ENCODE data around the gene LRRC37A2.
"Not testable (repeated sequence)": the region's sequence is repeated elsewhere in the genome, so short reads cannot be mapped to it uniquely, and the experiment has no call there.

Gene LRRC37A2
- long read RNA-seq, full-length matches to known transcripts, result 3 of 21 reads
- long read RNA-seq, partial matches to known transcripts, result 2 of 21 reads
- long read RNA-seq, other reads (novel, unspliced or antisense), result 16 of 21 reads

DNA sequence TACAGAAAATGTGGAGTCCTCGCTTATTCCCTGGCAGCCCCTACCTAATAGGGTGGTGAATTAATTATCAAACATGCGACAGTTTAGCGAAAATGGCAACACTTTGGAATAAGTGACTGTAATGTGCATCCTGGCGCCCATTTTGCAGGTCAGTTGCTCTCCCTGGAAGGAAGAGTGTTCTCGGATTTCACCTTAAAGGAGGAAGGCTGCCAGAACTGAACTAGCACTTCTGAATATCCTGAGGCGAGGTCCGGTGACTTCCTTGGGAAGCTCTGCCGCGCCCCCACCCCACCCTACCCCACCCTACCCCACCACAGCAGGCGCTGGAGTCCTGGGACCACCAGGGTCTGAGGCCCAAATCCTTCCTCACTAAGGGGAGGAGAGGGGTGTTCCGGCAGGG is at the start of gene LRRC37A2:
Gene LRRC37A2 (plus strand): TSS at position 301 of the 400 bp plus-strand sequence. CDS start 245 bp downstream, outside the sequence.
- H3K27me3 ChIP-seq (ENCODE audit: insufficient read depth, poor library complexity, severe bottlenecking); H3K27ac ChIP-seq (replicated peaks); H3K4me3 ChIP-seq (replicated peaks; ENCODE audit: insufficient read depth, low read length); DNase-seq (ENCODE audit: low read depth in 1 of 2, low spot score in 1 of 2): not testable (repeated sequence)

DNA sequence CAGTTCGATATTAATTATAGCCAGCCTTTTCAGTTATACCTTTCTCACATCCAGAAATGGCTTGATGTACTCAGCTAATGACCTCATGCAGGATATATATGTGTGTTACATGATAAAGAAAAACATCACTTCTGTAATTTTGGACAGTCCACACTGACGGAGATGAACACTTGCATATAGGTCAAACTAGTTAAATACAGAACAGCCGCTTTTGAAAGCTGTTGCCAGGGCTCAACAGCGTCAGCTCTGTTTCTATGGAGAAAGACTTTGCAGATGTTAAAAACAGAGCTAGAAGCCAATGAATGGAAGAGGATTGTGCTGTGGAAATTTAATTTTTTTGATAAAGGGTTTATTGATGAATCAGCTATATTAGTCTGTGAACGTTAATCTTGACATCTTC is 44.6 kb upstream of the LRRC37A2 start:
- not testable (repeated sequence) for DNase-seq (ENCODE audit: low read depth in 1 of 2, low spot score in 1 of 2); H3K27ac ChIP-seq (replicated peaks); H3K4me3 ChIP-seq (replicated peaks; ENCODE audit: insufficient read depth, low read length); H3K27me3 ChIP-seq (ENCODE audit: insufficient read depth, poor library complexity, severe bottlenecking)

DNA sequence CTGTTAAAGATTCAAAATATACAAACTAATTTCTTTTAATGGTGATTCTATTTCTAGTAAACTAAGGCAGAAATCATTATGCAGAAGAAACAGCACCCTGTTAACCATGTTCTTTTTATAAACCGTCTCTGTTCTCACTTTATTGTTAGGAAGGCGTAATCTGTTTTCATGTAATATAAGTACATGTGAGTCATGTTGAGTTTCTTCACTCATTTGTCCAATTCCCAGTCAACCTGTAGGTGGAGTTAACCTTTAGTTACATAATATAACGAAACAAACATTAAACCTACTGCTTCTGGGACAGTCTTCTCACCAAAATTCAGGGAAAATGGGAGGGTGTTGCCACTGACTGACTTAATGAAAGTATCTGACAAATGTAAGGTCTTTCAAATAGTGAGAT is 37.8 kb upstream of the LRRC37A2 start:
- not testable (repeated sequence) for H3K27ac ChIP-seq (replicated peaks); DNase-seq (ENCODE audit: low read depth in 1 of 2, low spot score in 1 of 2); H3K27me3 ChIP-seq (ENCODE audit: insufficient read depth, poor library complexity, severe bottlenecking); H3K4me3 ChIP-seq (replicated peaks; ENCODE audit: insufficient read depth, low read length)

DNA sequence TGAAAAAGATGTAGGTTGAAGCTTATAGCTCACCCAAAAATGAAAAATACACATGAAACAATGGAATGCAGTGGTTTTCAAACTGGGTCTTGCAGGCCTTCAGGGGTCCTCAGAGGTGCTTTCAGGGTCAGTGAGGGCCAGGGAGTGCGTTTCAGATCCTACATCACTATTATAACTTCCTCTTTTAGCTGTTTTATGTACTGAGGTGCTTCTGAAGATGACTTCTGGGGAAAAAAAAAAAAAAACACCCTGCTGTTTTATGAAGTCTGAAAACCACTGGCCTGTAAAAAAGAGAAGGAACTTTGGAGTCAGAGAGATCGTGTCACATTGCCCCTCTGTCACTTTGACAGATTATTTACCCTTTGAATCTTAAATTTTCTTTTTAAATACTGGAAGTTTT is 36.7 kb upstream of the LRRC37A2 start:
- H3K27me3 ChIP-seq (ENCODE audit: insufficient read depth, poor library complexity, severe bottlenecking); H3K4me3 ChIP-seq (replicated peaks; ENCODE audit: insufficient read depth, low read length); DNase-seq (ENCODE audit: low read depth in 1 of 2, low spot score in 1 of 2); H3K27ac ChIP-seq (replicated peaks): not testable (repeated sequence)

DNA sequence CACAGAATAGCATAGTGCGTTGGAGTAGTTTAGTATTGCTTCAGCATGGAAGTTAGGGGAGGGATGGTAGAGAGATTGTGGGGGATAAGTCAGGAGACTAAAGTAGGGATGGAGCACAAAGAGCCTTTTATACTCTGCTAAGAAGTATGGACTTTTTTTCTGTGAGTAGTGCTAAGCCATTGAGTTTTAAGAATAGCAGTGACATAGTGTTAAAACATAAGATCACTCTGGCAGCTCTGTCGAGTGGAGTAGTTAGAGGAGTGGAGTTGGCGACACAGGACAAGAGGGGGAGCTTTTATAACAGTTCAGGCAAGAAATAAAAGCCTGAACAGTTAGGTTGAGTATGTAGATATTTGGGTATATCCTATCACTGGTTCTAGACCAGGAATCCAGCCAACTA is 33.4 kb upstream of the LRRC37A2 start:
- not testable (repeated sequence) for DNase-seq (ENCODE audit: low read depth in 1 of 2, low spot score in 1 of 2); H3K27me3 ChIP-seq (ENCODE audit: insufficient read depth, poor library complexity, severe bottlenecking); H3K4me3 ChIP-seq (replicated peaks; ENCODE audit: insufficient read depth, low read length); H3K27ac ChIP-seq (replicated peaks)

DNA sequence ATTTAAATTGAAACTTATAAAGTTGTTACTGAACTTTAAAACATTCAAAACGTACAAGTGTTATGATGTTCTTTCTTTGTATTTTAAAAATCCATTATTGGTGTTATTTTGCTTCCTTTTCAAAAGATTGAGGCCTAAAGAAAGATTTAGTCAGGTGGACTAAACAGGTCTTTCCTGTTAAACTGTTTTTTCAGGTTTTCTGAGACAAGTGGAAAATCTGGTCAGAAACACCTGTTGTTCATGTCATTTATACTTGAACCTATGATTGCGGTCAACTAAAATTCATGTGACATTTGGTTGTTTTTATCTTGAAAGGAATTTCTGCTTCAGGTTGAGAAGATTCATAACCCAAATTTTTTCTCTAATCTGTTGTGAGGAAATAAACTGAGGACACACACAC is 31.0 kb upstream of the LRRC37A2 start:
- H3K4me3 ChIP-seq (replicated peaks; ENCODE audit: insufficient read depth, low read length); H3K27me3 ChIP-seq (ENCODE audit: insufficient read depth, poor library complexity, severe bottlenecking); DNase-seq (ENCODE audit: low read depth in 1 of 2, low spot score in 1 of 2); H3K27ac ChIP-seq (replicated peaks): not testable (repeated sequence)

DNA sequence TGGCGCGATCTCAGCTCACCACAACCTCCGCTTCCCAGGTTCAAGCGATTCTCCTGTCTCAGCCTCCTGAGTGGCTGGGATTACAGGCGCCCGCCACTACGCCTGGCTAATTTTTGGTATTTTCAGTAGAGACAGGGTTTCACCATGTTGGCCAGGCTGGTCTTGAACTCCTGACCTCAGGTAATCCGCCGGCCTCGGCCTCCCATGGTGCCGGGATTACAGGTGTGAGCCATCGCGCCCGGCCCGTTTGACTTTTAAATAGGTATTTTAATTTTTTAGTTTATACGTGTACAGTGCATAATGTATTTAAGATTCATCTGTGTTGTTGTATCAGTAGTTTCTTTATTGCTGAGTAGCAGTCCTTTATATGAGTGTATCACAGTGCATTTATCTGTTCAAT is 20.2 kb upstream of the LRRC37A2 start:
- H3K27me3 ChIP-seq (ENCODE audit: insufficient read depth, poor library complexity, severe bottlenecking); DNase-seq (ENCODE audit: low read depth in 1 of 2, low spot score in 1 of 2); H3K4me3 ChIP-seq (replicated peaks; ENCODE audit: insufficient read depth, low read length); H3K27ac ChIP-seq (replicated peaks): not testable (repeated sequence)

DNA sequence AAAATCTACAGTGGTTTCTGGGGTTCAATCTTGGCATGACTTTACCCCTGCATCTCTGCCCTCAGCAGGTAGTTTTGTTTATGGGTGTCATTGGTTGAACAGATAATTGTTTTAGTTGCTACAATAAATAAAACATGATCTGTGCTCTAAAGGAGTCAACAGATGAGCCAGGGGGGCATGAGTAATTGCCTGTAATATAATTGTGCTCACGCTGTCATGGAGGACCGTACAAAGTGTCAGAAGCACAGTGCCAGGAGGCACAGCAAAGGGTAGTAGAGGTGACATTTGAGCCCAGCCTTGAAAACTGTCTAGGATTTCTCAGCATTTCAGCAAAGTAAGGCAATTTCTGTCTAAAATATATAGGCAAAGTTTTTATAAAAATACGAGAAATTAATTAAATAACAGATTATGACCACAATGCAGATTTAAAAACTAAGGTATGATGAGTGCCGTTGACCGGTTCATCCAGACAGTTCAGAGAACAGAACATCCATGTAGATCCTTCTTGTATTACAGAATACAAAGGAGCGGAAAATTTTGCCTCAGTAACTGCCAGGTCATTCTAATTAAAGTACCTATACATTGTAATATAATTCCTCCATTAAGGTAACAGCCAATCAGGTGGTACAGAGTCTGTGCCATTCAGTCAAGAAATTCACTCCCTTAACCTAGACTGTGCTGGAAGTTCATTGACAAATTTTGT is 12.7 kb upstream of the LRRC37A2 start:
- H3K4me3 ChIP-seq (replicated peaks; ENCODE audit: insufficient read depth, low read length); H3K27ac ChIP-seq (replicated peaks); H3K27me3 ChIP-seq (ENCODE audit: insufficient read depth, poor library complexity, severe bottlenecking); DNase-seq (ENCODE audit: low read depth in 1 of 2, low spot score in 1 of 2): not testable (repeated sequence)

DNA sequence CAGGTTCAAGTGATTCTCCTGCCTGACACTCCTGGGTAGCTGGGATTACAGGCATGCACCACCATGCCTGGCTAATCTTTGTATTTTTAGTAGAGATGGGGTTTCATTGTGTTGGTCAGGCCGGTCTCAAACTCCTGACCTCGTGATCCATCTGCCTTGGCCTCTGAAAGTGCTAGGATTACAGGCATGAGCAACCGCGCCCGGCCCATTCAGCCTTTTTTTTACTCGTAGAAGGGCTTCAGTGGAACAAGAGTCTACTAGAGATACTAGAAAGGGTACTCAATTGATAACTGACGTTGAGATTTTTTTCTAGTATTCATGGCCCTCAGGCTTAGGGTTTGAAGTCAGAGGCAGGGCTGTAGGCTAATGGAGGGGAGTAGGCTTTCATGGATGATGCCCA is 6.4 kb upstream of the LRRC37A2 start:
- DNase-seq (ENCODE audit: low read depth in 1 of 2, low spot score in 1 of 2); H3K27ac ChIP-seq (replicated peaks); H3K4me3 ChIP-seq (replicated peaks; ENCODE audit: insufficient read depth, low read length); H3K27me3 ChIP-seq (ENCODE audit: insufficient read depth, poor library complexity, severe bottlenecking): not testable (repeated sequence)

DNA sequence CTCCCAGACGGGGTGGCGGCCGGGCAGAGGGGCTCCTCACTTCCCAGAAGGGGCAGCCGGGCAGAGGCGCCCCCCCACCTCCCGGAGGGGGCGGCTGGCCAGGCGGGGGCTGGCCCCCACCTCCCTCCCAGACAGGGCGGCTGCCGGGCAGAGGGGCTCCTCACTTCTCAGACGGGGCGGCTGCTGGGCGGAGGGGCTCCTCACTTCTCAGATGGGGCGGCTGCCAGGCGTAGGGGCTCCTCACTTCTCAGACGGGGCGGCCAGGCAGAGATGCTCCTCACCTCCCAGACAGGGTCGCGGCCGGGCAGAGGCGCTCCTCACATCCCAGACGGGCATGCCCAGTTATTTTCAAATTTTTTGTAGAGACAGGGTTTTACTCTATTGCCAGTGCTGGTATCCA is 22.4 kb downstream of the LRRC37A2 start:
- H3K4me3 ChIP-seq (replicated peaks; ENCODE audit: insufficient read depth, low read length); H3K27me3 ChIP-seq (ENCODE audit: insufficient read depth, poor library complexity, severe bottlenecking); H3K27ac ChIP-seq (replicated peaks); DNase-seq (ENCODE audit: low read depth in 1 of 2, low spot score in 1 of 2): not testable (repeated sequence)

DNA sequence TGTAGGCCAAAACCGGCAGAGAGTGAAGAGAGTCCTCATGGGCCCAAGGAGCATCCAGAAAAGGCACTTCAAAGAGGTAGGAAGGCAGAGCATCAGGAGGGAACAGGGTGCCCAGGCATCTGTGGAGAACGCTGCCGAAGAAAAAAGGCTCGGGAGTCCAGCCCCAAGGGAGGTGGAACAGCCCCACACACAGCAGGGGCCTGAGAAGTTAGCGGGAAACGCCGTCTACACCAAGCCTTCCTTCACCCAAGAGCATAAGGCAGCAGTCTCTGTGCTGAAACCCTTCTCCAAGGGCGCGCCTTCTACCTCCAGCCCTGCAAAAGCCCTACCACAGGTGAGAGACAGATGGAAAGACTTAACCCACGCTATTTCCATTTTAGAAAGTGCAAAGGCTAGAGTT is 36.3 kb downstream of the LRRC37A2 start:
- not testable (repeated sequence) for H3K27ac ChIP-seq (replicated peaks); H3K4me3 ChIP-seq (replicated peaks; ENCODE audit: insufficient read depth, low read length); H3K27me3 ChIP-seq (ENCODE audit: insufficient read depth, poor library complexity, severe bottlenecking); DNase-seq (ENCODE audit: low read depth in 1 of 2, low spot score in 1 of 2)

DNA sequence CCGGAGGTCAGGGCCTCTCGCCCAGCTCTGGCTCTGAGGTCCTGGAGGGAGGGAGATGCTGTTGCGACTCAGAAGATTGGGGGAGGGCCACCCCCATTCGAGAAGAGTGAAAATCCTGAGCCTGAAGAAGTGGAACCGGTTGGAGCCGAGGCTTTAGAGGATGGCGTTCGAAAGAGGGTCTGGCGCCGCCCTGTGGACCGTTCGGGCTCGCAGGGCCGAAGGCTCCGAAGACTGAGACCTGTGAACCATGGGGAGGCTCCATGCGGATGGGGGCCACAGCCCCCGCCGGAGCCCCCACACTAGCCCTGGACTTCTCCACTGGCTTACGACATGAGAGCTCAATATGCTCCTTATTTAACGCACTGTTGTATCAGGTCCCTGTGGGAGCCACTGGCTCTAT is 46.9 kb downstream of the LRRC37A2 start:
- not testable (repeated sequence) for H3K27me3 ChIP-seq (ENCODE audit: insufficient read depth, poor library complexity, severe bottlenecking); H3K4me3 ChIP-seq (replicated peaks; ENCODE audit: insufficient read depth, low read length); H3K27ac ChIP-seq (replicated peaks); DNase-seq (ENCODE audit: low read depth in 1 of 2, low spot score in 1 of 2)

DNA sequence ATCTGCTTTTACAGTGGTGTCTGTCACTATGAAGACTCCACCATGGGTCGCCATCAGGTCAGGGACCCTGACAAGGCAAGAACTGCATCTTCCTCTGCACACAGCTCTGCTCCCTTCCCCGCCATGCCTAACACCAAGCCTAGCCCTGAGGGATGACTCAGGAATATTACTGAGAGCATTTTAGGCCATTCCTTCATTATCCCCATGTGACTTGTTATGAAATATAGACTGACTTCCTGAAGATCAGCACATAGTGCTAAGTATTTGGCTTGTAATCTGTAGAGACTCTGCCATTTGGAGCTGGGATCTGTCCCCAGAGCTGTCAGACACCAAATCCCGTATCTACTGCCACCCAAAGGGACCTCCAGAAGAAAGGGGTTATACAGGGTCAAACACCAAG is 47.8 kb downstream of the LRRC37A2 start:
- H3K27ac ChIP-seq (replicated peaks); DNase-seq (ENCODE audit: low read depth in 1 of 2, low spot score in 1 of 2); H3K27me3 ChIP-seq (ENCODE audit: insufficient read depth, poor library complexity, severe bottlenecking); H3K4me3 ChIP-seq (replicated peaks; ENCODE audit: insufficient read depth, low read length): not testable (repeated sequence)

DNA sequence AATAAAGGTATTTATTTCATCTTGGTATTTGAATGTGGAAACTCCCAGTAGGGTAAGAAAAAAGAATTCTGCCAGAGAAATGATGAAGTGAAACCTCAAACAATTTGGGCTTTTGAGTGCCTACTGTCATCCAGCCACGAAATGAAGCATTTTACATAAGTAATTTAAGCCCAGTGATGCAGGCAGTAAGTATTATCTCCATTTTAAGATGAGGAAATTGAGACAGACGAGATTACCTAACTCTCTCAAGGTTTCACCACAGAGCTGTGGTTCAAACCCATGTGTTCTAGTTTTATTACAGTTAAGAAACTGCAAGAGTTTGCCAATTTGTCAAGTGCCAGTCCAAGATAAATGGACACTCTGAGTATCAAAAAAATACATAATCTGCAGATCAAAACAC is 54.0 kb downstream of the LRRC37A2 start:
- DNase-seq (ENCODE audit: low read depth in 1 of 2, low spot score in 1 of 2); H3K27me3 ChIP-seq (ENCODE audit: insufficient read depth, poor library complexity, severe bottlenecking); H3K4me3 ChIP-seq (replicated peaks; ENCODE audit: insufficient read depth, low read length); H3K27ac ChIP-seq (replicated peaks): not testable (repeated sequence)

DNA sequence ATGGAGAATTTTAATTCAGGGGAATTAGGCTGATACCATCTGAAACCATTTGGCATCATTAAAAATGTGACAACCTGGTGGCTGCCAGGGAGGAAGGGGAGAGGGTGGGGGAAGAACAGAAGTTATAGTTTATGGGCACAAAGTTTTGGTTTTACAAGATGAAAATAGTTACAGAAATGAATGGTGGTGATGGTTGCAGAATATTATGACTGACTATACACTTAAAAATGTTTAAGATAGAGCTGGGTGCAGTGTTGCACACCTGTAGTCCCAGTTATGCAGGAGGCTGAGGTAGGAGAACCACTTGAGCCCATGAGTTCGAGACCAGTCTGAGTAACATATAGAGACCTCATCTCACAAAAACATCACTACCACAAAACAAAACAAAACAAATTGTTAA is 54.7 kb downstream of the LRRC37A2 start:
- not testable (repeated sequence) for DNase-seq (ENCODE audit: low read depth in 1 of 2, low spot score in 1 of 2); H3K27ac ChIP-seq (replicated peaks); H3K4me3 ChIP-seq (replicated peaks; ENCODE audit: insufficient read depth, low read length); H3K27me3 ChIP-seq (ENCODE audit: insufficient read depth, poor library complexity, severe bottlenecking)

DNA sequence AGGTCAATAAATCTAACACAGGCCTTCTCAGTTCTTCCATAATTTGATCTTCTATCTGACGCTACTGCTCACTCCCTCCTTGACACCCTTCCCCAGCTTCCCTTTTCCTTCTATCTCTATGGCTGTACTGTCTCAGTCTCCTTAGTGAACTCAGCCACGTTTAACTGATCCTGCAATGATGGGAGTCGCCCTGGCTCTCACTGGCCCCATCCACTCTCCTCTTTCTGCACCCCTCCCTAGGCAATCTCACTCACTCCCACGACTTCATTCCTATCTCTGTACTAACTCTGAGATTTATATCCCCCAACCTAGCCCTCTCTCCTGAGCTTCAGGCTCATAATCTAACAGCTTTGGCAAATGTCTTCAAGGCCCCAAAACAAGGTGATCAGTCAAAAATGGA is 59.5 kb downstream of the LRRC37A2 start:
- DNase-seq (ENCODE audit: low read depth in 1 of 2, low spot score in 1 of 2); H3K27ac ChIP-seq (replicated peaks): not testable (repeated sequence)

More for the DNA sequence above, 59.5 kb downstream of the LRRC37A2 start:
- not testable (repeated sequence) for H3K27me3 ChIP-seq (ENCODE audit: insufficient read depth, poor library complexity, severe bottlenecking); H3K4me3 ChIP-seq (replicated peaks; ENCODE audit: insufficient read depth, low read length)

Measured in HL-60 (cell line).